ENCODE results near the gene CLTCL1.

DNA sequence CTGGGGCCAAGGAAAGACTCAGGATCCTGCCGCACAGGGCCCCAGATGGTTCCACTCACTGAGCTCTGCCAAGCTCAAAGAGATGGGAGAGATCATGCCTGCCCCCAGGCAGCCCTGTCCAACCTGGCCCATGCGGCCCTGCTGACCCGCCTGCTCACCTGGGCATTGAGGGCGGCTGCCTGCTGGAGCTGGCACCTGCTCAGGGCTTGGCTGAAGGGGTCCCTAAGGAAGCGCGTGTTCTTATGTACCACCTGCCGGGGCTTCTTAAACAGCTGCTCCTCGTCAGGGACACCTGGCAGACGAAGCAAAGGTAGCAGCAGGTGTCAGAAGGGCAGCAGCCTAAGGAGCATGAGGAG lies 152.5 kb downstream of the CLTCL1 start:
- TF ChIP-seq POLR2A (IDR thresholded peaks at IDR 0.05; ENCODE audit: low read depth): no peak
- TF ChIP-seq, protein P1, sequence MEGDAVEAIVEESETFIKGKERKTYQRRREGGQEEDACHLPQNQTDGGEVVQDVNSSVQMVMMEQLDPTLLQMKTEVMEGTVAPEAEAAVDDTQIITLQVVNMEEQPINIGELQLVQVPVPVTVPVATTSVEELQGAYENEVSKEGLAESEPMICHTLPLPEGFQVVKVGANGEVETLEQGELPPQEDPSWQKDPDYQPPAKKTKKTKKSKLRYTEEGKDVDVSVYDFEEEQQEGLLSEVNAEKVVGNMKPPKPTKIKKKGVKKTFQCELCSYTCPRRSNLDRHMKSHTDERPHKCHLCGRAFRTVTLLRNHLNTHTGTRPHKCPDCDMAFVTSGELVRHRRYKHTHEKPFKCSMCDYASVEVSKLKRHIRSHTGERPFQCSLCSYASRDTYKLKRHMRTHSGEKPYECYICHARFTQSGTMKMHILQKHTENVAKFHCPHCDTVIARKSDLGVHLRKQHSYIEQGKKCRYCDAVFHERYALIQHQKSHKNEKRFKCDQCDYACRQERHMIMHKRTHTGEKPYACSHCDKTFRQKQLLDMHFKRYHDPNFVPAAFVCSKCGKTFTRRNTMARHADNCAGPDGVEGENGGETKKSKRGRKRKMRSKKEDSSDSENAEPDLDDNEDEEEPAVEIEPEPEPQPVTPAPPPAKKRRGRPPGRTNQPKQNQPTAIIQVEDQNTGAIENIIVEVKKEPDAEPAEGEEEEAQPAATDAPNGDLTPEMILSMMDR (IDR thresholded peaks at IDR 0.05): no peak
- no peak for TF ChIP-seq EP300 (IDR thresholded peaks at IDR 0.05)
